Measurements from ENCODE around the gene CCDC138.

Gene CCDC138

DNA sequence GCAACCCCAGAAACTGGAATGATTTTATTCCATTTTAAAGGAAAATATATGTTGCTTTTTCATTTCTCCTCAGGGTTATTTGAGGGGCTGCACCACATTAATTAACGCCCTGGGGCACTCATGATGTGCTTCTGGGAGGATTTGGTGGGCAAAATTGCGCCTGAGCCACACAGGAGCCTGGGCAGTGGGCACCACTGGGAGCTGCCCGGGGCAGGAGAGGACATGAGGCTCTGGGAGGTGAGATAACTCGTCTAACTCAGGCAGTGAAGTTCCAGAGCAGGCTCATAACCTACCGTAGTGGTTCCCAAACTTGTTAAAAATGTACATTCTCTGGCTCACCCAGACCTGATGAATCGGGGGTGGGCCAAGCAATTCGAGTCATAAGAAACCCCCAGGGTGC, 134.1 kb downstream of the CCDC138 start:
- no peak for DNase-seq

DNA sequence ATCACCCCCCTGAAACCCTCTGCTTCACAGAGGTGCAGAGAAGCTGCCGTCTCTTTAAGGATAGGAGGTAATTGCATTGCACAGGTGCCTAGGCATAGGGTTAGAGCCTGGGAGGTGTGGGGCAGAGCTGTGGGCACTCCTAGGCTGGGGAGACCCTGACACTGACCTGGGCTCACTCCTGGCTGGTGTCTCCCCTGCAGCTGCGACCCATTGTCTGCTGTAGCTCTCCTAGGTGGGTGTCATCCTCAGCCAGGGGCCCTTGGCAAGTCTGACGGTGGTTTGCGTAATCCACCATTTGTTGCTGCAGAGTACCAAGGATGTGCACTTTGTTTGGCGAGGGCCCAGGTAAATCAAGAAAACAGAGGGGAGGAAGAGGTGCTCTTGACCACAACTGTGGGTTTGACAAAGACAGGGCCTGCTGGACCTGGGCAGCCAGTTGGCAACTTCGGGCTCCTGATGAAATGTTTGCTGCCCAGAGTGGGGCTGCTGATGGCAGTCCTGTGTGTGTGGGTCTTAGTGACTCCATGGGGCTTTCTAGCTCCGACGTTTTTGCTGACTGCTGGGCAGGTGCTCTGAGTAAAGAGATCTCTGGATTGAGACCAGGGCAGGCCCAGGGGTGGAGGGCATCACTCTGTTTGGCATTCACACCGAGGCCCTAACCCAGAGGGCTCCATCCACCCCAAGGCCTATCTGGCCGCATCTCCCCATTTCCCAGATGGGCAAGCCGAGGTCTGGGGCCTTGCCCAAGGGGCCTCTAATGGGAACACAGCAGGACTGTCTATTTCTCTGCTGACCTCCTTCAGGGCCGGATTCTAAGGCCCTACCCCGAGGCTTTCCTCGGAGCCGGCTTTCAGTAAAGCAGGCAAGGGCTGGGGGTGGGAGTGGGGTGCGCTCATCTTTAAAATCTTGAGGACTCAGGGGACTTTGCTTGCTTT, 134.8 kb downstream of the CCDC138 start:
- no peak for DNase-seq

DNA sequence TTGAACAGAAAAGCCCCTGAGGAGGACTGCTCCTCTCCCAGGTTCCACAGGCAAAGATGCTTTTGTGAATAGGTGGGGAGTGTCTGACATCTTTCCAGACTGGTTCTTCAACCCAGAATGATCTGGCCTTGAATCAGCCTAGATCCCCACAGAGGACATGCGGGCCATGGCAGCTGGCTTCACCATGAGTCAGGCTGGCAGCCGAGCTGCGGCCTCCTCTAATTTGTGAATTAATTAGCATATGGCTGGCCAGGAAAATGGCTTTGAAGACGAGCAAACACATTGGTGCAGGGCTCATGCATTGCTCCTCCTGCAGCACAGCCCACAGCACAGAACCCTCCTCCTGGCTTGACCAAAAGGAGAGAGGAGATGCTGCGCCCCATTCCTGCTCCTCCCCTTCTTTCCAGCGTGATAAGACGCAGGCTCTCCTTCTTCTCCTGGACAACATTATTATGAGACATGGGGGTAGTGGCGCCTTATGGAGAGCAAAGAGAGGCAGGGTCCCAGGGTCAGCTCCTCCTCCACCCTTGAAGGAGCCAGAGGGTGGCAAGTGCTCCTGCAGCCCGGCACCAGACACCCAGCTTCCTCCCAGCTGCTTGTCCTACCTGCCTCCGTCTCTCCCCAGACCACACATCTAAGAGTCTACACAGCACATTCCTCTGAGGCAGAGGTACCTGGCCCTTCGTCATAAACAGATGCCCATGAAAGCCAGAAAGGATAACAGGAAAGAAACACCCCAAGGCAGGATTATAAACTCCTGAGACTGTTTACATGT, 135.8 kb downstream of the CCDC138 start:
- no peak for DNase-seq

GRCh38 chr2:108923019-108923700, 136.6 kb downstream of the CCDC138 start:
- peak; percentile 55 for DNase-seq

- DNase-seq: no peak
These were observed 137.4 kb downstream of the CCDC138 start for GRCh38 chr2:108923736-108924579.

GRCh38 chr2:108924580-108925251, 138.1 kb downstream of the CCDC138 start:
- DNase-seq: no peak

DNA sequence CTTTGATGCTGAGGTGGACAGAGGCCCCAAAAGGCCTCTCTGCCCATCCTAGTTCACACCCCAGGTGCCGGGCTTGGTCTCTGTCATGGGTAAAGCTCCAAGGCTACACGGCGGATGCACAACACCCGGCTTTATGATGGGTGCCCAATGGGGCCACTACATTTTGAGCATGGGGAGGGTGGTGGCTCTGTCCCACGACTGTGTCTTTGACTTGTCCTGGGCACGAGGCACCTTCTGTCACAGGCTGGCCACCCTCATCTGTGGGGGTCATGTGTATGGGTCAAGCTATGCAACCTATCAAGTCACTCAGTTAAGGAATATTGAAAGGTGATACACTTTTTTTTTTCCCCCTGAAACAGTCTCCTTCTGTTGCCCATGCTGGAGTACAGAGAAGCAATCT, 138.7 kb downstream of the CCDC138 start:
- DNase-seq: no peak

DNA sequence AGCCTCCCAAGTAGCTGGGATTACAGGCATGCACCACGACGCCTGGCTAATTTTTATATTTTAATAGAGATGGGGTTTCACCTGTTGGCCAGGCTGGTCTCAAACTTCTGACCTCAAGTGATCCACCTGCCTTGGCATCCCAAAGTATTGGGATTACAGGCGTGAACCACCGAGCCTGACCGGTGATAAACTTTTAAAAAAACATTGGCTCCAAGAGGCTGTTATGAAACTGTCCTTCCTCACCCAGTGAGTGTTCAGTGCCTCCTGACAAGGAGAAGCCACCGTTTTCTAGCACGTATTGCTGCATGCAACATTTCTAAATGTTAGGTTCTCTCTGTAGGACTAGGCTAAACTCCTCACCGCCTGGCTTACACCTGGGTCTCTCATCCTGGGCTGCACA, 139.2 kb downstream of the CCDC138 start:
- DNase-seq: no peak

Data from DMS153 (cell line).